Immature natural killer cell (primary cell): ENCODE measurements around the gene KYAT1. TPM values are rescaled to one million over a fixed set of nuclear protein-coding genes. Genes with fewer than 3 reads are reported as not detected.
"Not testable (repeated sequence)": the region's sequence is repeated elsewhere in the genome, so short reads cannot be mapped to it uniquely, and the experiment has no call there.

Source experiments
- DNase-seq, 3 donors: peaks; one replicate each; pipeline ENCODE4 v3.0.0; 2022; ENCODE audit warnings: mixed read lengths in 1 of 3
- H3K27ac Mint-ChIP-seq, 6 donors: one replicate each; pipeline ENCODE4 v1.8.0; 2020; ENCODE audit warnings: mixed read lengths in 6 of 6, mild to moderate bottlenecking in 5 of 6, inconsistent platforms in 4 of 6, moderate library complexity in 3 of 6
- H3K27me3 Mint-ChIP-seq, 3 donors: one replicate each; pipeline ENCODE4 v1.8.0; 2020 to 2021; ENCODE audit warnings: low read depth in 3 of 3, mild to moderate bottlenecking in 3 of 3, mixed read lengths in 3 of 3, moderate library complexity in 3 of 3, inconsistent platforms in 1 of 3
- H3K36me3 Mint-ChIP-seq, 3 donors: one replicate each; pipeline ENCODE4 v1.8.0; 2020; ENCODE audit warnings: mixed read lengths in 3 of 3, inconsistent platforms in 2 of 3, mild to moderate bottlenecking in 2 of 3
- H3K4me1 Mint-ChIP-seq, 2 donors: one replicate each; pipeline ENCODE4 v1.8.0; 2020; ENCODE audit warnings: inconsistent platforms in 2 of 2, mild to moderate bottlenecking in 2 of 2, mixed read lengths in 2 of 2, moderate library complexity in 1 of 2
- H3K4me3 Mint-ChIP-seq, 5 donors: one replicate each; pipeline ENCODE4 v1.8.0; 2020; ENCODE audit warnings: mild to moderate bottlenecking in 5 of 5, mixed read lengths in 5 of 5, inconsistent platforms in 3 of 5, moderate library complexity in 3 of 5
- H3K9me3 Mint-ChIP-seq, 6 donors: one replicate each; pipeline ENCODE4 v1.8.0; 2020; ENCODE audit warnings: mild to moderate bottlenecking in 6 of 6, mixed read lengths in 6 of 6, inconsistent platforms in 4 of 6, moderate library complexity in 3 of 6
- polyA plus RNA-seq, 3 donors: library from polyadenylated mRNA; unstranded; fragments of 300-500 nt; fragmentation: Illumina TruSeq; gene quantifications; one replicate each; pipeline ENCODE4 v1.2.3, GENCODE V29; 2021

The KYAT1 gene
- polyA plus RNA-seq, 3 donors from 2014 or later = 9.6 to 10.1 (median 10.0) TPM

DNA sequence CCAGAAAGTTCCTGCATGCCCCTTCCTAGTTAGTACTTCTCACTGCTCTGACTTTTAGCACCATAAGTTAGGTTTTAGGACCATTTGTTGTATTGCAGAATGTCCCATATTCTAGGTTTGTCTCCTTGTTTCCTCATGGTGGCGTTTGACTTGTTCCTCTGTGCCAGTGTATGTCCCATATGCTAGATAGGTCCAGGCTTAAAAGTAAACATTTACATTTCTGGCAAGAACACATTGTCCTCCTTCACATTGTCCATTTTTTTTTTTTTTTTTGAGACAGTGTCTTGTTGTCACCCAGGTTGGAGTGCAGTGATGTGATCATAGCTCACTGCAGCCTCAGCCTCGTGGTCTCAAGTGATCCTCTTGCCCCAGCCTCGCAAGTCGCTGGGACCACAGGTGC lies 79.3 kb downstream of the KYAT1 start:
- Mint-ChIP-seq H3K36me3 (peaks cover 11 to 36% (median 11%) of the 10 kb centered on the region in 3 donors), H3K9me3 (no peaks in the 10 kb centered on the region)

DNA sequence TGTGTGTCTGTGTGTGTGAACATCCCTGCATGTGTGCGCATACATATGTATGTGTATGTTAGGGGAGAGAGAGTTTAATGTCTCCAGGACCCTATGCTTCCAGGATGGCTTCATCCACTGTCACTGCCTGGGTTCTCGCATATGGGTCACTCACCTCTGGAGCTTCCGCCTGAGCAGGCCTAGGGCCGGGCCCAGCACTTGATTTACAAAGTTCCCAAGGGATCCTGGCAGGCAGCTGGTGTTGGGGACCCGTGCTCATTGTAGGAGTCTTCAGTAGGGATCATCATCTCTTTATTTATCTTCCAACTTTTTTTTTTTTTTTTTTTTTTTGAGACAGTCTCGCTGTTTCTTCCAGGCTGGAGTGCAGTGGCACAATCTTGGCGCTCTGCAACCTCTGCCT lies 81.7 kb downstream of the KYAT1 start:
- Mint-ChIP-seq H3K9me3 (no peaks in the 10 kb centered on the region), H3K36me3 (peaks cover 11 to 36% (median 11%) of the 10 kb centered on the region in 3 donors), H3K27me3 (peaks cover 0 to 3% (median 0%) of the 10 kb centered on the region in 3 donors), H3K4me1 (no peaks in the 10 kb centered on the region), H3K27ac (no peak overlapping the region), H3K4me3 (no peak overlapping the region)
- DNase-seq = no peak

More for the DNA sequence above, 79.3 kb downstream of the KYAT1 start:
- no peak for DNase-seq
- Mint-ChIP-seq H3K4me3 (no peak overlapping the region), H3K27me3 (peaks cover 0 to 4% (median 0%) of the 10 kb centered on the region in 3 donors), H3K27ac (peak overlapping the region in 1 of 6 donors; percentile 39), H3K4me1 (no peaks in the 10 kb centered on the region)

DNA sequence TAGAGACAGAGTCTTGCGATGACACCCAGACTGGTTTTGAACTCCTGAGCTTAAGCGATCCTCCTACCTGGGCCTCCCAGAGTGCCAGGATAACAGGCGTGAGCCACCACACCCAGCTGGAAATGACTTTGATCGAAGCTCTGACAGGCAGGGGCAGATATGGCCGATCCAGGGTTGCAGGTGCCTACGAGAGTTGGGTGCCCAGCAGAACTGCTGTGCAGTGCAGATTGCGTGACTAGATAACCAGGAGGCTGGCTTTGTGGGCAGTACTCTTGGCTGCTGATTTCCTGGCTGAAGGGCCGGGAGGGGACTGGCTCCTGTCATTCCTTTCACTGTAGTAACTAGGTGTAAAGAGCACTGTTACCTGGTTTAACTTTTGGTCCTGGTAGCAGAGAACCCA lies 82.9 kb downstream of the KYAT1 start:
- Mint-ChIP-seq H3K9me3 (no peaks in the 10 kb centered on the region), H3K36me3 (peaks cover 11 to 36% (median 12%) of the 10 kb centered on the region in 3 donors), H3K4me1 (peaks cover 0 to 1% of the 10 kb centered on the region in 2 donors), H3K4me3 (no peak overlapping the region), H3K27me3 (peaks cover 0 to 3% (median 0%) of the 10 kb centered on the region in 3 donors), H3K27ac (peak overlapping the region in 2 of 6 donors; percentile 23 to 59)
- no peak for DNase-seq

DNA sequence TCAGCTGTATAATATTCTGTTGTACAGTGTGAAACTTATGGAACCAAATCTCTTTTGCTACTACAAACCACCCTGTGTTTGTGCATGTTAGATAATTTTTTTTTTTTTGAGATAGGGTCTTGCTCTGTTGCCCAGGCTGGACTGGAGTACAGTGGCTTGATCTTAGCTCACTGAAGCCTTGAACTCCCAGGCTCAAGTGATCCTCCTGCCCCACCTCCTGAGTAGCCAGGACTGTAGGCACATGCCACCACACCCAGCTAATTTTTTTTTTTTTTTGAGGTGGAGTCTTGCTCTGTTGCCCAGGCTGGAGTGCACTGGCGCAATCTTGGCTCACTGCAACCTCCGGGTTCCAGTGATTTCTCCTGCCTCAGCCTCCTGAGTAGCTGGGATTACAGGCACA lies 86.8 kb downstream of the KYAT1 start:
- DNase-seq, H3K27me3 Mint-ChIP-seq, H3K9me3 Mint-ChIP-seq, H3K4me3 Mint-ChIP-seq: not testable (repeated sequence)
- Mint-ChIP-seq H3K27ac (peak overlapping the region in 1 of 6 donors; percentile 40), H3K4me1 (peaks cover 0 to 19% of the 10 kb centered on the region in 2 donors), H3K36me3 (peaks cover 5 to 23% (median 8%) of the 10 kb centered on the region in 3 donors)

DNA sequence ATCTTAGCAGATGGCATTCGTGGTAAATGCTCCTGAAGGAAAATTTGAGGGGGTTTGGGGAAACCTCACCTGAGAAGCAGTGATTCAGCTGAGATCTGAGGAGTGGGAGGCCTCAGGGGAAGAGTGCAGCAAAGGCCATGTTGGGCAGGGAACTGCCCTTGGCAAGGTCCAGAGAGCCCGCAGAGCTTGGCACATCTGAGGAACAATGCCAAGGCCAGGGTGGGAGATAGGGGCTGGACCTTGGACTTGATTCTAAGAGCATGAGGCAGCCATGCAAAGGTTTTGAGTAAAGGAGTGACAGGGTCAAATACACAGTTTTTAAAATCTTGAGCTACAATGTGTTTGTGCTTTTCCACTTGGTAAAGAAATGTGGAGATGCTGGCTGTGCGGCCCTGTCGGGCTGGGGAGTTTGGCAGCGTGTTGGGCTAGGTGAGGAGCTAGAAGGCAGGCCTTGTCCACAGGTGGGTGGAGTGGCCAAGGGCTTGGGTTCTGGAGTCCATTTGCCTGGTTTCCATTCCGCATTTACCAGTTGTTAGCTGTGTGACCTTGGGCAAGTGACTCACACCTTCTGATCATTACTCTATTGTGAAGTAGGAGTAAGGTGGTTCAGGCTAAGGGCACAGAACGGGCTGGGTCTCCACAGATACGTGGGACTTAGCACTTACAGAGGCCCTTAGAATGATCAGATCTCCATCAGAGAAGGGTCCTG lies 88.6 kb downstream of the KYAT1 start:
- no peaks in the 10 kb centered on the region for H3K9me3 Mint-ChIP-seq
- peaks cover 4 to 14% (median 5%) of the 10 kb centered on the region in 3 donors for H3K36me3 Mint-ChIP-seq
- no peaks in the 10 kb centered on the region for H3K27me3 Mint-ChIP-seq
- peaks cover 9 to 34% of the 10 kb centered on the region in 2 donors for H3K4me1 Mint-ChIP-seq
- no peak overlapping the region for H3K4me3 Mint-ChIP-seq
- DNase-seq = no peak
- peak overlapping the region in 2 of 6 donors; percentile 24 to 65 for H3K27ac Mint-ChIP-seq

DNA sequence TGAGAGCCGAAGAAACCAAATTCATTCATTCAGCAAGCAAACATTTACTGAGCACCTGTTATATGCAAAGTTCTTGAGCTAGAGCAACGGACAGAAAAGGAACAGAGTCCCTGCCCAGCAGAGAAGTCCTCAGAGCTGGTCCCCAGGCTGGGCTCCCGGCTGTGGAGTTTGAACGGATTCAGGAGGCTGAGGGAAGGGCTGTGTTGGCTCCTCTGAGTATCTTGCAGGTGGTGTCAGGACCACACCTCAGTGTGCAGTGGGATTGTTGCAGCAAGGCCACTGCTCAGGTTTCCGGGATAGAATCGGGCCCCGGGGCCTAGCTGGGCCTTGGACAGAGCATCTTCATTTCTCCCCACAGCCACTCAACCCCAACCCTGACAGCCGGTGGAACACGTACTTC lies 89.6 kb downstream of the KYAT1 start:
- Mint-ChIP-seq H3K27me3 (no peaks in the 10 kb centered on the region), H3K9me3 (no peaks in the 10 kb centered on the region), H3K36me3 (peaks cover 4 to 14% (median 5%) of the 10 kb centered on the region in 3 donors), H3K27ac (no peak overlapping the region), H3K4me3 (no peak overlapping the region), H3K4me1 (peaks cover 18 to 42% of the 10 kb centered on the region in 2 donors)
- DNase-seq = no peak

DNA sequence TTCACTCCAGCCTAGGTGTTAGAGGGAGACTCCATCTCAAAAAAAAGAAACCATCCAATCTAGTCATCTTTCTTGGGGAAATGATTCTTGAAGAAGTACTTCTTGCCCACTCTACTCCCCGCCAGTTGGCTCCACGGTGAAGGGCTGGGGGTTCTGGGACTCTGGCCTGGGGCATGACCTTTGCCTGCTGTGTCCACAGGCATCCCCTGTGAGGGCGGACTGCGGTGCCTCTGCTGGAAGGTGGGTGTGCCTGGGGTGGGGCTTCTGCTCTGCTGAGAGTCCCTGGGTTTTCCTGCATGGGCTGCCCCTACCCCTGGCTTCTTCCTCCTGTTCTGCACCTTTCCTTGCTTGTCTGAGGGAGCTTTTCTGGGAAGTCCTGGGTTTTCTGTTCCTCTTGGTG lies 91.2 kb downstream of the KYAT1 start:
- peak overlapping the region in 1 of 6 donors; percentile 61 for H3K27ac Mint-ChIP-seq
- H3K9me3 Mint-ChIP-seq = no peaks in the 10 kb centered on the region
- H3K4me3 Mint-ChIP-seq = peak overlapping the region in 1 of 5 donors; percentile 3
- H3K36me3 Mint-ChIP-seq = peaks cover 4 to 14% (median 5%) of the 10 kb centered on the region in 3 donors
- DNase-seq = no peak
- H3K4me1 Mint-ChIP-seq = peaks cover 21 to 42% of the 10 kb centered on the region in 2 donors
- H3K27me3 Mint-ChIP-seq = peaks cover 0 to 6% (median 0%) of the 10 kb centered on the region in 3 donors

DNA sequence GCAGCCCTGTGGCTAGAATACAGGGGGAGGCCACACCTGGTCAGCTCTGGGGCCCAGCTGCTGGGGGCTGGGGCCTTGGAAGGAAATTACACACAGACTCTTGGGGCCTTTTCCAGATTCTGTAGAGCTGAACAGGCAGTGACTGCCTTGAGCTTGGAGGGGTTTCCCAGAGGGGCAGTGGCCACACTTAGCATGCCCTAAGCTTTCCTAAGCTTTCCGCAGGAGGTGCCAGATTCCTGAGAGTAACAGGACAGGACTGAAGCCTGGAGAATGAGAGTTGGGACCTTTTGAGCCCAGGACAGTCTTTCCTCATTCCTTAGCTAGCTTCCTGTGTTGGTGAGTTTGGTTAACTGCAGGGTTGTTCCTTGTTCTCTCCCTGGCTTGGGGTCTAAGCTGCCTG lies 93.3 kb downstream of the KYAT1 start:
- no peak for DNase-seq
- peaks cover 21 to 36% of the 10 kb centered on the region in 2 donors for H3K4me1 Mint-ChIP-seq
- H3K4me3 Mint-ChIP-seq = peak overlapping the region; percentile 87 to 92 (median 90)
- H3K9me3 Mint-ChIP-seq = no peaks in the 10 kb centered on the region
- peaks cover 0 to 9% (median 4%) of the 10 kb centered on the region in 3 donors for H3K36me3 Mint-ChIP-seq
- H3K27me3 Mint-ChIP-seq = peaks cover 0 to 7% (median 0%) of the 10 kb centered on the region in 3 donors
- peak overlapping the region; percentile 53 to 95 (median 86) for H3K27ac Mint-ChIP-seq

DNA sequence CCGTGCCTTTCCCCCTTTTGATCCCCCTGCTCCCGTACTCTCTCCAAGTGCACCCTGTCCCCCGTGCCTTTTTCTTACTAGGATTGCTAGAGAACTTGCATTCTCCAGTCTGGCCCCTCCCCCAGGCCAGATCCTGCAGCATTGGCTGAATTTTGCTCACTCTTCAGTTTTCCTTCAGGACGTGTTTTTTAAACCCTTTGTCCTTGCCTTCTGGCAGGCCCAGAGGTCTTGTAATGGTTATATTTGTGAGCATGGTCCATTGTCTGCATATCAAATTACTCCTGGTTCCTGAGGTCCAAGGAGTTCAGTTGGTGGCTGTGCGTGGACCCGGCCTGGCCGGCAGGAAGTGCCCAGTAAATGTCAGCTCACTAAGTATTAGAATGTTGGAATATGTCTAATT lies 94.1 kb downstream of the KYAT1 start:
- DNase-seq = no peak
- Mint-ChIP-seq H3K36me3 (peaks cover 0 to under 1% (median under 1%) of the 10 kb centered on the region in 3 donors), H3K27me3 (peaks cover 0 to 7% (median 0%) of the 10 kb centered on the region in 3 donors), H3K4me1 (peaks cover 21 to 28% of the 10 kb centered on the region in 2 donors), H3K4me3 (peak overlapping the region; percentile 87 to 92 (median 90)), H3K9me3 (no peaks in the 10 kb centered on the region), H3K27ac (peak overlapping the region; percentile 80 to 95 (median 94))

DNA sequence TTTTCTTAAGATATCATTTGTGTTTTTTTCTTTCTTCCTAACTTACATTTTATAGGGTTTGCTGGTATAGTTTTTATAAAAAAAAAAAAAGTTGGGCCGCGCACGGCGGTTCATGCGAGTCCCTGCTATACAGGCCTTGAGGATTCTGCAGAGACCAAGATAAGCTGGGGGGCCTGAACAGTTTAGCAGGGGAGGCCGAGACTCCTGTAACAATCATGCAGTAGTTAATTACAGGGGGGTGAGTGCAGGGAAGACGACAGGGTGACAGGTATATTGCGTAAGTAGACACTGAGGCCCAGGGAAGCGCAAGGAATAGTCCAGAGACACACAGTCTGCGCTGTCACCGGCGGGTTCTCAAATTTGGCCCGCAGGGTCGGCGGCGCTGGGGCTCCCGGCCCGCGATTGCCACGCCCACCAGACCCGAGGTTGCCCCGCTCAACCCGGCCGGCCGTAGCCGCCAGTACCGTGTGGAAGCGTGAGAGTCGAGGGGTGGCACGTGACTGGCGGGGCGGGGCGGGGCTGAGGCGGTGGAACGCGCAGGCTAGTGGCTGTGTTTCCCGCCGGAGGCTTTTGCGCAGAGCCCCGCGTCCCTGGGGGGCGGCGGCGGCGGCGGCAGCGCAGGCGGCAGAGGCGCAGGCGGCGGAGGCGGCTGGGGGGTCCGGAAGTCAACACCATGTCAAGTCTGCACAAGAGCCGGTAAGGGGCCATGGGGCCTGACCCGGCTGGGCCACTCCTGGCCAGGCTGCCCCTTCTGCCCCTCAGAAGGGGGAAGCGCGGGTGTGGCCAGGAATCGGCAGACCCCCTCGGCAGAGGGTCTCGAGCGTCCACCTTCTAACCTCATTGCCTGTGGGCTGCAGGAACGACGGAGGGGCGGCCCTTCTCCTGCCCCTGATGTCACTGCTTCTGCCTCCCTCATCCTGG lies 94.8 kb downstream of the KYAT1 start, which contains the start of gene TBC1D13:
TSS of gene TBC1D13 (plus strand) at position 573 of the 921 bp plus-strand sequence. CDS start at position 674, 101 bp downstream.
- Mint-ChIP-seq H3K27ac (peak within 1 kb of the TSS; percentile 80 to 95 (median 94)), H3K9me3 (no peaks in the 10 kb centered on the region), H3K36me3 (no peaks in the 10 kb centered on the region), H3K27me3 (peaks cover 0 to 7% (median 0%) of the 10 kb centered on the region in 3 donors), H3K4me1 (peaks cover 21 to 28% of the 10 kb centered on the region in 2 donors), H3K4me3 (peak within 1 kb of the TSS; percentile 87 to 92 (median 90))
- peak; percentile 91 to 92 (median 92) for DNase-seq

DNA sequence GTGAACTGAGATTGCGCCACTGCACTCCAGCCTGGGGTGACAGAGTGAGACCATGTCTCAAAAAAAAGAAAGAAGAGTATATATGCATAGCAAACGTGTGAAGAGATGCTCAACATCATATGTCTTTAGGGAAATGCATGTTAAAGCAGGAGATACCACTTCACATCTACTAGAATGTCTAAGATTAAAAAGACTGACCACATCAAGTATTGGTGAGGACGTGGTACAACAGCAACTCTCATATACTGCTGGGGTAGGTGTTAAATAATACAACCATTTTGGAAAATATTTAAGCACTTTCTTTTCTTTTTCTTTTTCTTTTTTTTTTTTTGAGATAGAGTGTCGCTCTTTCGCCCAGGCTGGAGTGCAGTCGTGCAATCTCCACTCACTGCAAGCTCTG lies 96.3 kb downstream of the KYAT1 start:
- Mint-ChIP-seq H3K4me1 (peaks cover 21 to 22% of the 10 kb centered on the region in 2 donors), H3K9me3 (peaks cover 0 to 4% (median 0%) of the 10 kb centered on the region in 6 donors), H3K4me3 (peak overlapping the region in 3 of 5 donors; percentile 33 to 55 (median 38)), H3K27me3 (peaks cover 0 to 7% (median 4%) of the 10 kb centered on the region in 3 donors), H3K36me3 (peaks cover 0 to 3% (median 0%) of the 10 kb centered on the region in 3 donors), H3K27ac (peak overlapping the region in 2 of 6 donors; percentile 30 to 57)
- no peak for DNase-seq
